NK-92 (cell line): ENCODE measurements around the gene NPW.
A peak's percentile ranks its signal among the peaks of the same experiment; 100 is the strongest.

Source experiments
- DNase-seq: peaks from one replicate; lab custom pipeline; 2025; ENCODE audit not compliant: unreplicated experiment; lab: John Stamatoyannopoulos, UW

NPW gene

DNA sequence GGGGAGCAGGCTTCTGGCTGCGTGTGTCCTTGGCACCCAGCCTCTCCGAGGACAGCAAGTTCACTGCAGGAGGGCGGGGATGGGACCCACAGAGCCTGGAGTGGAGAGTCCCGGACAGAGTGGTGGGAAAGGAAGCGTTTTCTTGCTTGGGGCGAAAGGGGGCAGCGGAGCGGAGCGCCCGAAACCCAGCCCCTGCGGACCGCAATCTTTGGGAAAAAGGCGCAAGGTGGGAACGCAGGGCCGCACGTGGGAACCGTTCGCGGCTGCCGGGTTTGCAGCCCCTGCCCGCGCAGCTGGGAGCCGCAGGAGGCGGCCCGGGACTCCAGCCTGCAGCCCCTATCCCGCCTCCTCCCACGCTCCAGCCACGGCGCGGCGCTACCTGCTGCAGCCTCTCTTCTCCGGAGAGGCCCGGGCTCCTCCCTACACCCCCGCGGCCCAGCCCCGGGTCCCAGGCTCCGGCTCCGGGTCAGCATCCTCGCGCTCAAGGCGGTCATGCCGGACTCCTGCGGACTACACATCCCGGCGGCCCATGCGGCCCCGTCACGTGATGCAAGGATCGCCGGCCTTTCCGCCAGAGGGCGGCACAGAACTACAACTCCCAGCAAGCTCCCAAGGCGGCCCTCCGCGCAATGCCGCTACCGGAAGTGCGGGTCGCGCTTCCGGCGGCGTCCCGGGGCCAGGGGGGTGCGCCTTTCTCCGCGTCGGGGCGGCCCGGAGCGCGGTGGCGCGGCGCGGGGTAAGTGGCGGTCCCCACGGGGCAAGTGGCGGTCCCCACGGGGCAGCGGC is 27.9 kb downstream of the NPW start, which contains the start of the genes NTHL1 and TSC2:
NTHL1 (minus strand) TSS at position 505 of the 786 bp plus-strand sequence; CDS start at position 494, 11 bp downstream.
TSC2 (plus strand) TSS at position 656 of the 786 bp plus-strand sequence. CDS start 631 bp downstream, outside the sequence.
- peak; percentile 44 for DNase-seq

DNA sequence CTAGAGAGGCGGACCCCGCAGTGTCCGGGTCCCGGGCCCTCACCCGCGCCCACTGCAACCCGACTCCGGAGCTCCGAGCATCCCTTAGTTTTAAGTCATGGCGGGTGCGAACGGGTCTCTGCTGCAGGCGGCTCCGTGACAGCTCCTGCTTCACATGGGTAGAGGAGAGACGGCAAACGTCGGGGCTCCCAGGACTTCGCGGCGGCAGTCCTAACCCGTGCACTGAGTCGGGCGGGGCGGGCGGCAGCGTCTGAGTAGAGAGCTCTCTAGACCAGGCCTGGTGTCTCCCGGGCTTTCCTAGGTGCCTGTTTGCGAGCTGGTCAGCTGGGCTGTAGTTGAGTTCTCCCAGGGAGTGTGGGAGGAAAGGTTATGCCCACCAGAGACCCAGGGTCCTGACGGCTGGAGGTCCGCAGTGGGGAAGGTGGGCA is 28.5 kb downstream of the NPW start:
- DNase-seq: no peak

GRCh38 chr16:2053211-2053610 is 33.6 kb downstream of the NPW start:
- DNase-seq: no peak

DNA sequence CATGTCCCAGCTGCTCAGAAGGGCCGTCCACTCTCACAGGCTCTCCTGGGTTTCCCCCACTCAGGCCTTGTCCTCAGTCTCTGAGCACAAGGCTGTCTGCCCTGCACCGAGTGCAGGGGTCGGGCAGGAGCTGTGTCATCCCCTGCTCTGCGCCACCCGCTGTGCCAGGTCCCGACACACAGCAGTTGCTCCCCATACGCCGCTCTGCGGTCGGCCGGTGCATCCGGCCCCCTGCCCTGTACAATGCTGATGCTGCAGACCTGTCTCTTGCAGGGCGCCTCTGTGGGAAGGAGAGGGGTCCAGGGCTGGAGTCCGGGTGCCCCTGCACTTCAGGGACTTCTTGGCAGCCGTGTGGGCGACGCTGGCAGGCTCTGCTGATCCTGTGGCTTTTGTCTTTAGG is 34.3 kb downstream of the NPW start:
- no peak for DNase-seq

DNA sequence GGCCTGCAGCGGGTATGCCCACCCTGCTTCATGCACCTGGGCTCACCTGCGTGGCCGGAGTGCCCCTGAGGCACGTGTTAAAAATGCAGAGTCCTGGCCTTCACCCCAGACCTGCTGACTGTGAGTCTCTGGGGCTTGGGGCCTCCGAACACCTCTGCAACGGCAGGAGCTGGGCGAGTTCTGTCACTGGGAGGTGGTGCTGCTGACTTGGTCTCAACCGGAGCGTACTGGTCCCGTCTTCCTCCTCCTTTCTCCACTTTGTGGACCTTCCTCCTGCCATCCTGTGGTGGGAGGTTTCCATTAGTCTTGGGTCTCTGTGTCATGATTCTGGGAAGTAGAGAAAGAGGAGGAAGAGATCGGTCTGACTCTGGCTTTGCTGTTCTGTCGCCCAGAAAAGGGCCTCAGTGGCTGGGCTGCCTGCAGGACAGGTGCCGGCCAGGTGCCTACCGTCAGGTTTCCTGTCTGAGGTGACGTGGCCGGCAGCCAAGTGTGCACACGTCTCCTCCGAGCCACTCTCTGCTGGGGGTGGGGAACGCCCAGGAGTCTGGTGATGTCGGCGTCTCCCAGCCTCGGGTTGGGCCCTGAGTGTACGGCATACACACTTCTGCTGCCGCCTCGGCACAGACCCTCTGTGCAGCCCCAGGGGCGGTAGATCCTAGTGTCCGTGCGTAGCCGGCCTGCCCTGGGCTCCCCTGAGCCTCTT is 35.1 kb downstream of the NPW start:
- no peak for DNase-seq

- no peak for DNase-seq
Measured at GRCh38 chr16:2056077-2056476, 36.5 kb downstream of the NPW start.

GRCh38 chr16:2056681-2057407 is 37.3 kb downstream of the NPW start:
- DNase-seq: no peak

GRCh38 chr16:2057438-2057837 is 37.9 kb downstream of the NPW start:
- no peak for DNase-seq

- DNase-seq: no peak
Measured at GRCh38 chr16:2058420-2058819, 38.8 kb downstream of the NPW start.

DNA sequence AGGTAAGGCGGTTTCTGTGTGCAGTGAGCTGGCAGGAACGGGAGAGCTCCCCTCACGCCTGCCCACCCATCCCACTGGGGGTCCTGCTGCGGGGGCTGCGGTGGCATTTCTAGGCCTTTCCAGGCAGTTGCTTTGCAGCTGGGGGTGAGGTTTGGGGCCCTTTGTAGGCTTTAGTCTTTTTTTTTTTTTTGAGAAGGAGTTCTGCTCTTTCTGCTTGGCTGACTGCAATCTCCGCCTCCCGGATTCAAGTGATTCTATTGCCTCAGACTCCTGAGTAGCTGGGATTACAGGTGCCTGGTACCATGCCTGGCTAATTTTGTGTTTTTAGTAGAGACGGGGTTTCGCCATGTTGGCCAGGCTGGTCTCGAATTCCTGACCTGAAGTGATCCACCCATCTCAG is 39.3 kb downstream of the NPW start:
- DNase-seq: no peak

DNA sequence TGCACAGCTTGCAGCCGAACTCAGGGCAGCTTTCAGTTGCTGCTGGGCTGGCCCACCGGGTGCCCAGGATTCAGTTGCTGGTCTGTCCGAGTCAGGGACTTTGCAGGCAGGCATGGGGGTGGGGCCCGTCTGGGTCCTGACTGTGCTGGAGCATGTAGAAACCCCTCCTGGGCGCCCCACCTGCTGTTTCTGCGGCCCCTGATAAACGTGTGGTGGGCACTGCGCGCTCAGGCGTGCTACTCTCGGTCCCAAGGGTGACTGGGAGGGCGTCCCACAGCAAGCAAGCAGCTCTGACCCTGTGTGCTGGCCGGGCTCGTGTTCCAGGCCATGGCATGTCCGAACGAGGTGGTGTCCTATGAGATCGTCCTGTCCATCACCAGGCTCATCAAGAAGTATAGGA is 40.8 kb downstream of the NPW start:
- no peak for DNase-seq

GRCh38 chr16:2061023-2061422 is 41.4 kb downstream of the NPW start:
- no peak for DNase-seq

DNA sequence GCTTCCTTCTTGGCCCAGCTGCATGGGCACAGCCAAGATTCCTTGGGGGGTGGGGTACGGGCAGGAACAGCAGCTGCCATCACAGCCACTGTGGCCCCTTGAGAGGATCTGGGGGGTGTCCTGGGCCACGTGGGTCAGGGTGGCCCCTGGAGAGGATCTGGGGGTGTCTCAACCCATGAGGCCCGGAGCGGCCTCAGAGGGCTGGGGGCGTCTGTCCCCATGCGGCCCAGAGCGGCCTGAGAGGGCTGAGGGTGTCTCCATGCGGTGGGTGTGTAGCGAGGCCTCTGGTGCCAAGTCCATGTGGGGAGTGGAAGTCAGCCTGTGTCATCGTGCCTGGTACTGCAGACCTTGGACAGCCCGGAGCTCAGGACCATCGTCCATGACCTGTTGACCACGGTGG is 41.9 kb downstream of the NPW start:
- DNase-seq: no peak

- no peak for DNase-seq
Measured at GRCh38 chr16:2062801-2063200, 43.2 kb downstream of the NPW start.

- DNase-seq: no peak
Measured at GRCh38 chr16:2063861-2064260, 44.3 kb downstream of the NPW start.

DNA sequence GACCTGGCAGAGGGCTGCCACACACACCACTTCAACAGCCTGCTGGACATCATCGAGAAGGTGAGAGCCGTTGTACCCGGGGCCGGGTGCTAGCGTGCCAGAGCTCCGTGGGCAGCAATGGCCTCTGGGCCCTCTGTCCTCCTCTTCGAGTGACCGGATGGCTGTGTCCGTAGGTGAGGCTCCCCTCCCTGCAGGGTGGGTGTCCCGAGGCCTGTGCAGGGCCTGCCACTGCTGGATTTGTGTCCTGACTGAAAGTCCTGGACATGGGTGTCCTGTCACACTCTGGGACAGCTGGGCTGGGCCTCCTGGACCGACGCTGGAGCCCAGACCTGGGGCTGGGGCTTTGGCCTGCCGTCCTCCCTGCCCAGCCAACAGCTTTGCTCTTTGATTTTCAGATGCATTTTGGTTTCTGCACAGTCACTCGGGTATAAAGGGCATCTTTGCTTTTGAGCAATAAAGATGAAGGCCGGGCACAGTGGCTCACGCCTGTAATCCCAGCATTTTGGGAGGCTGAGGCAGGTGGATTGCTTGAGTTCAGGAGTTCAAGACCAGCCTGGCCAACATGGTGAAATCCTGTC is 44.9 kb downstream of the NPW start:
- no peak for DNase-seq

- no peak for DNase-seq
Measured at GRCh38 chr16:2066139-2066538, 46.6 kb downstream of the NPW start.
